GM18909 (cell line): ENCODE data around the gene PALM3.
"Not testable (repeated sequence)": the region's sequence is repeated elsewhere in the genome, so short reads cannot be mapped to it uniquely, and the experiment has no call there.

ENCODE experiments used
- ATAC-seq: cut with Tn5 transposase; IDR thresholded peaks from one replicate; pipeline ENCODE4 v1.9.1; 2021; ENCODE audit warnings: mild to moderate bottlenecking; ENCODE audit not compliant: unreplicated experiment, poor library complexity

PALM3 gene

GRCh38 chr19:14061081-14061749 lies 661 bp downstream of the PALM3 start:
- ATAC-seq: no peak

DNA sequence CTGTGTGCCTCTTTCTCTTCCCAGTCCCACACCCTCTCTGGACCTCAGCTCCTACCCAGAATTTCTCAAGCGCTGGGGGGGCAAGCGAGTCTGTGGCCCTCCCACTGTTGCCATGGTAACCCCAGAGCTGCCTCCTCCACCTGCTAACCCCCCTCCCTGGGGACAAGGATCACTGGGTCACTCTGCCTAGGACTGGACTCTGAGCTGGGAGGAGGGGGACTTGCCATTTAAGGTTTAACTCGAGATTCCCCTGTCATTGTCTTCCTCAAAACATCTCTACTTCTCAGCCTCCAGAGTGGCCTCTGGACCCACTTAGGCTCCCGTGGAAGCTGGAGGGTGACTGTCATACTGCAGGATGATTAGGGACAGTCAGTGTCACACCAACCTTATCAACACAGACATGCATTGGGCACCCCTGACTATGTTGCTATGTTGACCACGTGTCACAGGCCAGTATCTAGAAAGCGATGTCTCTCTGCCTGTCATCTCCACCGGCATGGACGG lies 2.2 kb downstream of the PALM3 start:
- no peak for ATAC-seq

DNA sequence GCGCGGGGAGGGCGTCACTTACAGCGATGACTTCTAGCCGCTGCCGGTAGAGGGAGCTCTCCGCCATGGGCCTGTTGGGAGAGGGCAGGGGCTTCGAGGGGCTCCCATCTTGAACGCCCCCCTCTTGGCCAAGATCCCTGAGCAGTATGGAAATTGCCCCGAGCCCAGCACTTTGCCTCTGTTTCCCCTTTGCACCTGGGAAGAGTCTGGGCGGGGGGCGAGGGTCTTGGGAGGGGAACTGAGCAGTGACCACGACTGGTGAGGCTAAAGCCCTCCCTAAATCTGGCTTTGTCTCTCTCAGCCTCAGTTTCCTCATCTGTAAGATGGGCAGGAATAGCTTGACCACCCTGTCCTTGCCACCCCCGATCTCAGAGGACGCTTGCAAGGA lies 2.8 kb downstream of the PALM3 start:
- no peak for ATAC-seq

DNA sequence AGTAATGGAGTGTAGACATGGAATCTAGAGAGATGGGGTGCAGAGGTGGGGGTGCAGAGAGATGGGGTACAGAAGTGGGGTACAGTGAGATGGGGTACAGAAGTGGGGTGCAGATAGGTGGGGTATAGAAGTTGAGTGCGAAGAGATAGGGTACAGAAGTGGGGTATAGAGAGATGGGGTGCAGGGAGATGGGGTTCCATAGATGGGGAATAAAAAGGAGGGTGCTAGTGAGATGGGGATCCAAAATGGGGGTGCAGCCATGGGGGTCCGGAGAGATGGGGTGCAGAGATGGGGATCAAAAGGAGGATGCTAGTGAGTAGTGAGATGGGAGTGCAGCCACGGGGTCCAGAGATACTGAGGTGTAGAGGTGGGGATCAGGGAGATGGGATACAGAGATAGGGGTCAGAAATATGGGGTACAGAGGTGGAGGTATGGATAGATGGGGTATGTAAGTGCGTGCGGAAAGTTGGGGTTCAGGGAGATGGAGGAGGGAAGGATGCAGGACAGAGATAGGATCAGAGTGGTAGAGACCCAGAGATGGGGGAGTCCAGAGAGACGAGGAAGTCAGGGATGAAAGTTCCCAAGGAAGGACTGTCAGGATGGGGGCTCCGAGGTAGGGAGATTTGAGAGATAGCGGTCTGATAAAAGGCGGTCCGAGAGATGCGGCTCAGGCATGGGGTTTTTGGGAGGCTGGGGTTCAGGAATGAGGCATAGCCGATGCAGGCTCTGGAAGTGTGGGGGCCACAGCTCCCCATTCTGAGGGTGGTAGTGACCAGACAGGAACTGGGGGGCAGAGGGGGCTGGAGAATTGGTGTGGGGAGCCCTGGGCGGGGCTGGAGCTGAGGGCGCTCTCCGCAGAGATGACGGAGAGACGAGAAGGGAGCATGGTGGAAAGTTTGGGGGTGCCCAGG lies 3.4 kb downstream of the PALM3 start:
- no peak for ATAC-seq

- ATAC-seq: no peak
These were observed 5.0 kb downstream of the PALM3 start for GRCh38 chr19:14056741-14057356.

DNA sequence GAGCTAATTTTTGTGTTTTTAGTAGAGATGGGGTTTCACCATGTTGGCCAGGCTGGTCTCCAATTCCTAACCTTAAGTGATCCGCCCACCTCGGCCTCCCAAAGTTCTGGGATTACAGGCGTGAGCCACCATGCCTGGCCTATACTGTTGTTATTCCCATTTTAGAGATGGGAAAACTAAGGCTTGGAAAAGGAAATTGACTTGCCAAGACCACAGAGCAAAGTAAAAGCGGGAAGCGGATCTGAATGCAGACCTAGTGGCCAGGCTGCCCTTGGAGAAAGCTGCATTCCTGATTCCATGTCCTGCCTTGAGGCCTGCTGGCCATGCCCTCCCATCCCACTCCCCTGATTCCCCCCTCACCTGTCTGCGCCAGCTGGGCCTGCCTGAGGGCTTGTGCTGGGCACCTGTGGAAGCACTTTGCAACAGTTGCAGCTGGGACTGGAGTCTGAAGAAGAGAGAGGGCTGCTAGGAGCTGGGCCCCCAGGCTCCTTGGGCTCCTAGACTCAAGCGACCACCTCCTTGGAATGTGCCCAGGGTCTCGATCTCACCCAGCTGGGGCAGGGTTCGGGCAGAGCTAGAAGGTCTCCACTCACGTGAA lies 5.7 kb downstream of the PALM3 start:
- no peak for ATAC-seq

GRCh38 chr19:14055396-14055795 lies 6.5 kb downstream of the PALM3 start:
- no peak for ATAC-seq

GRCh38 chr19:14054721-14055120 lies 7.2 kb downstream of the PALM3 start:
- ATAC-seq: no peak

- no peak for ATAC-seq
These were observed 7.8 kb downstream of the PALM3 start for GRCh38 chr19:14054099-14054498.

GRCh38 chr19:14053500-14053899 lies 8.4 kb downstream of the PALM3 start:
- no peak for ATAC-seq

- no peak for ATAC-seq
These were observed 8.8 kb downstream of the PALM3 start for GRCh38 chr19:14053032-14053431.

DNA sequence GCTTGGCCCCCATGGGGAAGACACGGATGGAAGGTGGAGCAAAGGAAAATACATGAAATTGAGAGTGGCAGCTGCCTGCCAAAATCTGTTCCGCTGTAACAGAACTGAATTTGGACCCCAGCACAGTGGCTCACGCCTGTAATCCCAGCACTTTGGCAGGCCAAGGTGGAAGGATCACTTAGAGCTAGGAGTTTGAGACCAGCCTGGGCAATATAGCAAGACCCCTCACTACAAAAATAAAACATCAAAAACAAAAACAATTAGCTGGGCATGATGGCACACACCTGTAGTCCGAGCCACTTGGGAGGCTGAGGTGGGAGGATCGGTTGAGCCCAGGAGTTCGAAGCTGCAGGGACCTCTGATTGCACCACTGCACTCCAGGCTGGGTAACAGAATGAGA lies 9.4 kb downstream of the PALM3 start:
- no peak for ATAC-seq

DNA sequence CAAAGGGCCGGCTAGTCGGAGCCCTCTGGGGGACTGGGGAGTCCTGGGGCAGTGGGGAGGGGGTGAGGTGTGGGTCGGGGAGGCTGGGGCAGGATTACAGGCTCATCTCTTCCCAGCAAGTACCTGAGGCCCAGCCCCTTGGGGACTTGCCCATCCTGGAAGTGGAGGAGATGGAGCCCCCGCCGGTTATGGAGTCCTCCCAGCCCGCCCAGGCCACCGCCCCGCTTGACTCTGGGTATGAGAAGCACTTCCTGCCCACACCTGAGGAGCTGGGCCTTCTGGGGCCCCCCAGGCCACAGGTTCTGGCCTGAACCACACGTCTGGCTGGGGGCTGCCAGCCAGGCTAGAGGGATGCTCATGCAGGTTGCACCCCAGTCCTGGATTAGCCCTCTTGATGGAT lies 9.9 kb downstream of the PALM3 start:
- ATAC-seq: no peak

DNA sequence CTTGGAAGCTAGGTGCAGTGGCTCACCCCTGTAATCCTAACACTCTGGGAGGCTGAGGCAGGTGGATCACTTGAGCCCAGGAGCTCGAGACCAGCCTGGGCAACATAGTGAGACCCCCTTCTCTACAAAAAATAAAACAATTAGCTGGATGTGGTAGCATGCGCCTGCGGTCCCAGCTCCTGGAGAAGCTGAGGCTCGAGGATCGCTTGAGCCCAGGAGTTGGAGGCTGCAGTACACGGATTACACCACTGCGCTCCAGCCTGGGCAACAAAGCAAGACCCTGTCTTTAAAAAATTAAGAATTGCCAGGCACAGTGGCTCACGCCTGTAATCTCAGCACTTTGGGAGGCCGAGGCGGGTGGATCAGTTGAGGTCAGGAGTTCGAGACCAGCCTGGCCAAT lies 10.9 kb downstream of the PALM3 start:
- ATAC-seq: not testable (repeated sequence)

DNA sequence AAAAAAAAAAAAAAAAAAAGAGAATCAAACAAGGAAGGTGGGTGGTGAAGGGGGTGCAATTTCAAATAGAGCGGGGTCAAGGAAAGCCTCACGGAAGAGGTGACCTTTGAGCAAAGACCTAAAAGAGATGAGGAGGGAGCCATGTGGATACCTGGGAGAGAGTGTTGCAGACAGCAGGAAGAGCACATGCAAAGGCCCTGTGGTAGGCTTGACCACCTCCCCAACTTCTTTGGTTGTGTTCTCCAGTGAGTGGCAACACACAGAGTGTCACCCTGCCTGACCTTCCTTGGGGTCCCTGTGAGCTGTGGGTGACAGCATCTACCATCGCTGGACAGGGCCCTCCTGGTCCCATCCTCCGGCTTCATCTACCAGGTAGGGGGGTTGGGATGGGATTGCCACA lies 11.4 kb downstream of the PALM3 start:
- ATAC-seq: no peak

DNA sequence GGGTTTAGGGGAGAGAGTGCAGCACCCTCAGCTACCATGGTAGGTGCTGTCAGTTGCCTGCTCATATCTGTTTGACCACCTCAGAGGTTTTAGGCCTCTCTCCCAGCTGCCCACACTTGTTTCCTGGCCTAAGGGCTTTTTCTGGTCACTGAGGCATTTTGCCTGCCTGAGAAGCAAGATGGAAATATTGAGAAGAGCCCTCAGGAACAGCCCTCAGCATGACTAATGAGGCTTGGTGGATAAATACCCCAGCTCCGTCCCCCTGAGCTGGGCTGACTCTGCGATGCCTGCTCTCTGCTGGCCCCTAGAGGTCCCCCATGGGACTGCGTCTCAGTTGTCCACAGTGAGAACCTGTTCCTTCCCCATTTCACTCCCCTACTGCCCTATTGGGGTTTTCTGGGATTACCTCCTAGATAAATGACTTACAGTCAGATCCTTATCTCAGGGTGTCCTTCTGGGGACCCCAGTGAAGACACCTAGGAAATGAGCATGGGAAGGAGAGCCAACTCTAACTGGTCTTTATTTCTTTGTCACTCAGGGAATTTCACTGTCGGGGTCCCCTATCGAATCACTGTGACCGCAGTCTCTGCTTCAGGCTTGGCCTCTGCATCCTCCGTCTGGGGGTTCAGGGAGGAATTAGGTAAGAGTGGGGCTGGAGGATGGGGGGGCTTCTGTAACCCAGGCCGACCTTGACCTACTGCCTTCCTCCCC lies 13.3 kb downstream of the PALM3 start:
- ATAC-seq: no peak

- not testable (repeated sequence) for ATAC-seq
These were observed 14.0 kb downstream of the PALM3 start for GRCh38 chr19:14047866-14048265.

DNA sequence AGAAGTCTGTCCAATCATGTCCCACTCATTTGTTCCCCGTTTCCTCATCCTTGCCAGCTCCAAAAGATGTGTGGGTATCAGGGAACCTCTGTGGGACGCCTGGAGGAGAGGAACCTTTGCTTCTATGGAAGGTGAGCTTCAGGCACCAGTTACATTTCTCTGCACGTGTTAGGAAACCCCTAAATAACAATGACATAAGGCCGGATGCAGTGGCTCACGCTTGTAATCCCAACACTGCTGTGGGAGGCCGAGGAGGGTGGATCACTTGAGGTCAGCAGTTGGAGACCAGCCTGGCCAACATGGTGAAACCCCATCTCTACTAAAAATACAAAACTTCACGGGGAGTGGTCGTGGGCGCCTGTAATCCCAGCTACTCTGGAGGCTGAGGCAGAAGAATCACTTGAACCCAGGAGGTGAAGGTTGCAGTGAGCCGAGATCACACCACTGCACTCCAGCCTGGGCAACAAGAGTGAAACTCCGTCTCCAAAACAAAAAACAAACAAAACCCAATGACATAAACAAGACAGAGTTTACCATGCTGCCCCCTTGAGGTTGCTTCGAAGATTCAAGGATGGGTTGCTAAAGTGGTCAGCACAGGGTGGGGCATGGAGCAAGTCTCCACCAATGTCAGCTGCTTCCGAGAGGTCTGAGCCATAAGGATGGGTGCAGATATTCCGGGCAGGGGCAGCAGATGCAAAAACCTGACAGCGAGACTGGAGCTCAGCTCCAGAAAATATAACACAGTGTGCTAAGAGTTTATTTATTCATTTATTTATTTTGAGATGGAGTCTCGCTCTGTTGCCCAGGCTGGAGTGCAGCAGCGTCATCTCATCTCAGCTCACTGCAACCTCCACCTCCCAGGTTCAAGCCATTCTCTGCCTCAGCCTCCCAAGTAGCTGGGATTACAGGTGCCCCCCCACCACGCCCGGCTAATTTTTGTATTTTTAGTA lies 18.9 kb downstream of the PALM3 start:
- not testable (repeated sequence) for ATAC-seq

- no peak for ATAC-seq
These were observed 22.7 kb downstream of the PALM3 start for GRCh38 chr19:14039181-14039580.
